Activated T-helper 2 cell treated with anti-CD3 and anti-CD28 coated beads, Interferon-gamma antibody, Interleukin-2, Interleukin-4, amounts not matched to agents 10 μg/mL and 5 μg/mL and 100 μg/mL, durations not matched to agents 14 hours and 24 hours and 36 hours (primary cell): ENCODE results near the gene CELA3A. TPM values are rescaled to one million over a fixed set of nuclear protein-coding genes. Genes with fewer than 3 reads are reported as not detected.
A peak's percentile ranks its signal among the peaks of the same experiment; 100 is the strongest.
"Not testable (repeated sequence)": the region's sequence is repeated elsewhere in the genome, so short reads cannot be mapped to it uniquely, and the experiment has no call there.

Experiments
- DNase-seq: peaks from one replicate; pipeline ENCODE4 v3.0.0; 2021; ENCODE audit warnings: low spot score
- H3K27ac Mint-ChIP-seq: one replicate; pipeline ENCODE4 v1.8.0; 2021; ENCODE audit warnings: mixed read lengths
- H3K27me3 Mint-ChIP-seq: one replicate; pipeline ENCODE4 v1.8.0; 2021; ENCODE audit warnings: low read depth, mixed read lengths
- H3K36me3 Mint-ChIP-seq: one replicate; pipeline ENCODE4 v1.8.0; 2021; ENCODE audit warnings: low read depth, mixed read lengths
- H3K4me1 Mint-ChIP-seq: one replicate; pipeline ENCODE4 v1.8.0; 2021; ENCODE audit warnings: low read depth, mixed read lengths
- H3K4me3 Mint-ChIP-seq: one replicate; pipeline ENCODE4 v1.8.0; 2021; ENCODE audit warnings: low read depth, mild to moderate bottlenecking, moderate library complexity, mixed read lengths
- H3K9me3 Mint-ChIP-seq: one replicate; pipeline ENCODE4 v1.8.0; 2021; ENCODE audit warnings: mixed read lengths
- intact Hi-C: fragments of 100-400 bp; cut with micrococcal nuclease; formaldehyde crosslinking; loops from one replicate; pipeline ENCODE4 v1.15.1; 2023
- total RNA-seq: library from RNA; stranded (reverse); gene quantifications from 2 replicates; pipeline ENCODE4 v1.2.3, GENCODE V29; 2022

Gene CELA3A
- total RNA-seq, 1 donor from 2014 or later, result not detected

DNA sequence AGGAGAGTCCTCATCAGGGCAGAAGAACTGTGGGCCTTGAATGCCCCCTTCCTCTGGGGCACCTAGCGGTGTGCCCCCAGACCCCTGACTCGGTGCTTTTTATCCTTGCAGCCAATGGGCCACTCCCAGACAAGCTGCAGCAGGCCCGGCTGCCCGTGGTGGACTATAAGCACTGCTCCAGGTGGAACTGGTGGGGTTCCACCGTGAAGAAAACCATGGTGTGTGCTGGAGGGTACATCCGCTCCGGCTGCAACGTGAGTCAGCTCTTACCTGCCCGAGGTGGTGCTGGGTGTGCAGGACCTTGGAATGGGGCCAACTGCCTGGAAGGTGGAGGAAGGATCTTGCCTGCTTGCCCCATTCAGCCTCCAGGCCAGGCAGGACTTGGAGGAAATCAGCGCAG lies 5.8 kb downstream of the CELA3A start:
- H3K27me3 Mint-ChIP-seq, intact Hi-C loops, H3K4me3 Mint-ChIP-seq, DNase-seq, H3K27ac Mint-ChIP-seq, H3K4me1 Mint-ChIP-seq, H3K36me3 Mint-ChIP-seq, H3K9me3 Mint-ChIP-seq: not testable (repeated sequence)

DNA sequence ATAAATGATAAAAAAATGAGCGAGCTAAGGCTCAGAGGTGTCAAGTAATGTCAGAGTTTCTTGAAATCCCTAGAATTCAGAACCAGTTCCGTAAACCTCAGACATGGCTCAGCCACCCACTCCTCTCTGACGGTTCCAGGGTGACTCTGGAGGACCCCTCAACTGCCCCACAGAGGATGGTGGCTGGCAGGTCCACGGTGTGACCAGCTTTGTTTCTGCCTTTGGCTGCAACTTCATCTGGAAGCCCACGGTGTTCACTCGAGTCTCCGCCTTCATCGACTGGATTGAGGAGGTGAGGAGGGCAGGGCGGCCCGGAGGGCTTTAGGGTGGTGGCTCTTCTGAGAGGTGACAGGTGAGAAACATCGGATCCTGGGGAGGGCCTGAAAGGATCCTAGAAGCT lies 8.1 kb downstream of the CELA3A start:
- H3K27ac Mint-ChIP-seq, H3K4me3 Mint-ChIP-seq, H3K9me3 Mint-ChIP-seq, H3K4me1 Mint-ChIP-seq, DNase-seq, H3K27me3 Mint-ChIP-seq, H3K36me3 Mint-ChIP-seq: not testable (repeated sequence)
- intact Hi-C loops, result loop anchor here (2.0 kb wide), 1 partner anchor 25 kb away; no protein-coding TSS in a partner anchor

- H3K27me3 Mint-ChIP-seq, H3K36me3 Mint-ChIP-seq, H3K27ac Mint-ChIP-seq, intact Hi-C loops, DNase-seq, H3K9me3 Mint-ChIP-seq, H3K4me1 Mint-ChIP-seq, H3K4me3 Mint-ChIP-seq: not testable (repeated sequence)
These were observed 11.3 kb downstream of the CELA3A start for GRCh38 chr1:22012752-22013151.

DNA sequence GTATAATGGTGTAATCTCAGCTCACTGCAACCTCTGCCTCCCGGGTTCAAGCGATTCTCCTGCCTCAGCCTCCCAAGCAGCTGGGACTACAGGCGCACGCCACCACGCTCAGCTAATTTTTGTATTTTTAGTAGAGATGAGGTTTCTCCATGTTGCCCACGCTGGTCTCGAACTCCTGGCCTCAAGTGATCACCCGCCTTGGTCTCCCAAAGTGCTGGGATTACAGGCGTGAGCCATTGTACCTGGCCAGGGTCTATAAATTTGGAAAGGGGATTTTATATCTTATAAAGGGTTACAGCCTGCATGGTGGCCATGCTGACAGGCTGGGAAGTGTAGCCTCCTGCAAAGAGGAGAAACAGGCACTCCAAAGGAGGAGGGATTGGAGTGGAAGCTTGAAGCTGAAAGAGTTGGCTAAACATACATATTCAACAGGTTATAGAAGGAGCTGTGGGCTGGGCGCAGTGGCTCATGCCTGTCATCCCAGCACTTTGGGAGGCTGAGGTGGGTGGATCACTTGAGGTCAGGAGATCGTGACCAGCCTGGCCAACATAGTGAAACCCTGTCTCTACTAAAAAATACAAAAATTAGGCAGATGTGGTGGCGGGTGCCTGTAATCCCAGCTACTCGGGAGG lies 13.2 kb downstream of the CELA3A start:
- peaks cover 13% of the 10 kb centered on the region for H3K4me1 Mint-ChIP-seq
- H3K27ac Mint-ChIP-seq, H3K9me3 Mint-ChIP-seq, H3K27me3 Mint-ChIP-seq, intact Hi-C loops, H3K36me3 Mint-ChIP-seq, DNase-seq, H3K4me3 Mint-ChIP-seq: not testable (repeated sequence)

GRCh38 chr1:22018583-22019559 lies 17.4 kb downstream of the CELA3A start:
- Mint-ChIP-seq H3K4me3 (peak overlapping the region; percentile 7), H3K36me3 (no peaks in the 10 kb centered on the region), H3K9me3 (no peaks in the 10 kb centered on the region), H3K4me1 (peaks cover 24% of the 10 kb centered on the region), H3K27me3 (no peaks in the 10 kb centered on the region), H3K27ac (peak overlapping the region; percentile 94)
- peak; percentile 75 for DNase-seq
- intact Hi-C loops, result no loop called here

- H3K36me3 Mint-ChIP-seq, result no peaks in the 10 kb centered on the region
- DNase-seq, result no peak
- no peak overlapping the region for H3K4me3 Mint-ChIP-seq
- intact Hi-C loops, result loop anchor here (10.0 kb wide), 1 partner anchor 676 kb away; no protein-coding TSS in a partner anchor
- no peak overlapping the region for H3K27ac Mint-ChIP-seq
- H3K27me3 Mint-ChIP-seq, result no peaks in the 10 kb centered on the region
- no peaks in the 10 kb centered on the region for H3K9me3 Mint-ChIP-seq
- H3K4me1 Mint-ChIP-seq, result peaks cover 32% of the 10 kb centered on the region
These were observed 19.6 kb downstream of the CELA3A start for GRCh38 chr1:22021061-22021460.

GRCh38 chr1:22024485-22025367 lies 23.3 kb downstream of the CELA3A start:
- peaks cover 35% of the 10 kb centered on the region for H3K4me1 Mint-ChIP-seq
- peak; percentile 75 for DNase-seq
- no peaks in the 10 kb centered on the region for H3K9me3 Mint-ChIP-seq
- H3K27ac Mint-ChIP-seq, result peak overlapping the region; percentile 100
- H3K27me3 Mint-ChIP-seq, result no peaks in the 10 kb centered on the region
- no peaks in the 10 kb centered on the region for H3K36me3 Mint-ChIP-seq
- peak overlapping the region; percentile 91 for H3K4me3 Mint-ChIP-seq
- intact Hi-C loops, result loop anchor here (1.0 to 10.0 kb wide), 6 partner anchors 15 to 680 kb away; partner anchors contain the start of gene USP48

GRCh38 chr1:22025368-22026155 lies 24.1 kb downstream of the CELA3A start:
- peak; percentile 91 for DNase-seq
- Mint-ChIP-seq H3K27ac (peak overlapping the region; percentile 100), H3K4me1 (peaks cover 41% of the 10 kb centered on the region), H3K9me3 (no peaks in the 10 kb centered on the region), H3K4me3 (peak overlapping the region; percentile 91), H3K27me3 (no peaks in the 10 kb centered on the region), H3K36me3 (no peaks in the 10 kb centered on the region)
- intact Hi-C loops, result loop anchor here (1.0 to 10.0 kb wide), 6 partner anchors 14 to 681 kb away; partner anchors contain the start of gene USP48

DNA sequence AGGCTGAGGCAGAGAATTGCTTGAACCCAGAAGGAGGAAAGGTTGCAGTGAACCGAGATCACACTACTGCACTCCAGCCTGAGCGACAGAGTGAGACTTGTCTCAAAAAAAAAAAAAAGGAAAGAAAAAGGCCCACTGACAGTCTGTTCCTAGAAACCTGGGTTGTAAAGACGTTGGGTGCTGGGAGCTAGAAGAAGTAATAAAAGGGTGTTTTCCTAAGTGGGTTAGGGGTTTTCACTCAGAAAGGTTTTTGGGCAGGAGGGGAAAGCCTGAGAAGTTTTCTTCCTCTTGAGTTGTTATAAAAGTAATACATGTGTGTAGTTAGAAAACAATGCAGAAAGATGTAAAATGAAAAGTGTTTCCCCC lies 25.4 kb downstream of the CELA3A start:
- peak overlapping the region; percentile 91 for H3K4me3 Mint-ChIP-seq
- intact Hi-C loops, result loop anchor here (10.0 kb wide), 1 partner anchor 682 kb away; no protein-coding TSS in a partner anchor
- peaks cover 50% of the 10 kb centered on the region for H3K4me1 Mint-ChIP-seq
- no peak for DNase-seq
- no peaks in the 10 kb centered on the region for H3K27me3 Mint-ChIP-seq
- peak overlapping the region; percentile 100 for H3K27ac Mint-ChIP-seq
- no peaks in the 10 kb centered on the region for H3K9me3 Mint-ChIP-seq
- no peaks in the 10 kb centered on the region for H3K36me3 Mint-ChIP-seq

- Mint-ChIP-seq H3K4me3 (no peak overlapping the region), H3K9me3 (no peaks in the 10 kb centered on the region), H3K27ac (no peak overlapping the region), H3K4me1 (peaks cover 35% of the 10 kb centered on the region), H3K36me3 (no peaks in the 10 kb centered on the region), H3K27me3 (no peaks in the 10 kb centered on the region)
- intact Hi-C loops, result no loop called here
- no peak for DNase-seq
These were observed 28.6 kb downstream of the CELA3A start for GRCh38 chr1:22030057-22030456.

DNA sequence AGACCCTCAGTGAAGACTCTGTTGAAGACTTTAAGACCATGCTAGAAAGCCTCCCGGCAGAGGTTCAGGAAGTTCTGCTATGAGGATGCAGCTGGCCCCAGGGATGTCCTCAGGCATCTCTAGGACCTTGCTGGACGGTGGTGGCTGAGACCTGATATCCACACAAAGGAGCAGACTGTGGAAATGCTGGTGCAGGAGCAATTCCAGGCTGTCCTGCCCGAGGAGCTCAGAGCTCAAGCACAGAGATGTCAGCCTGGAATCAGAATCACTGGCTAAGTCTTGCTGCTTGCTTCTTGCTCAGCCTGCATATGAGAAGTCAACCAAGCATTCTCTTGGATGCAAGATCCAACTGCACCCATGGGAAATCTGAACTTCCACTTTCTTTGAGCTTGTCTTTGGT lies 29.0 kb downstream of the CELA3A start:
- Mint-ChIP-seq H3K27me3 (no peaks in the 10 kb centered on the region), H3K27ac (no peak overlapping the region), H3K4me3 (no peak overlapping the region), H3K9me3 (no peaks in the 10 kb centered on the region), H3K4me1 (peaks cover 35% of the 10 kb centered on the region), H3K36me3 (no peaks in the 10 kb centered on the region)
- intact Hi-C loops, result no loop called here
- no peak for DNase-seq
